NCI-H748 (cell line): Measurements from ENCODE around the gene MAEA.

Experiments
- DNase-seq: peaks from one replicate; lab custom pipeline; 2025; ENCODE audit not compliant: unreplicated experiment; lab: John Stamatoyannopoulos, UW

Gene MAEA

GRCh38 chr4:1349359-1350168, 59.9 kb downstream of the MAEA start:
- DNase-seq = no peak

- DNase-seq = no peak
Measured at GRCh38 chr4:1350169-1350520, 60.5 kb downstream of the MAEA start.

GRCh38 chr4:1351854-1352566, 62.3 kb downstream of the MAEA start:
- DNase-seq = no peak

GRCh38 chr4:1352567-1352900, 62.8 kb downstream of the MAEA start:
- no peak for DNase-seq

- no peak for DNase-seq
Measured at GRCh38 chr4:1353186-1354055, 63.7 kb downstream of the MAEA start.

GRCh38 chr4:1354136-1354982, 64.7 kb downstream of the MAEA start:
- DNase-seq = no peak

GRCh38 chr4:1354983-1355275, 65.2 kb downstream of the MAEA start:
- DNase-seq = no peak

- no peak for DNase-seq
Measured at GRCh38 chr4:1355378-1355777, 65.7 kb downstream of the MAEA start.

GRCh38 chr4:1356181-1356998, 66.7 kb downstream of the MAEA start:
- peak; percentile 38 for DNase-seq

GRCh38 chr4:1357356-1358248, 67.9 kb downstream of the MAEA start:
- no peak for DNase-seq

- DNase-seq = no peak
Measured at GRCh38 chr4:1358421-1359143, 68.9 kb downstream of the MAEA start.

GRCh38 chr4:1359144-1359501, 69.4 kb downstream of the MAEA start:
- no peak for DNase-seq

- no peak for DNase-seq
Measured at GRCh38 chr4:1359976-1360375, 70.3 kb downstream of the MAEA start.

- DNase-seq = no peak
Measured at GRCh38 chr4:1360423-1361283, 71.0 kb downstream of the MAEA start.

GRCh38 chr4:1361431-1361830, 71.7 kb downstream of the MAEA start:
- peak; percentile 70 for DNase-seq

- peak; percentile 30 for DNase-seq
Measured at GRCh38 chr4:1362046-1362445, 72.4 kb downstream of the MAEA start.

GRCh38 chr4:1362521-1362920, 72.8 kb downstream of the MAEA start:
- DNase-seq = no peak

- peak; percentile 33 for DNase-seq
Measured at GRCh38 chr4:1363513-1363912, 73.8 kb downstream of the MAEA start.
